WTC11 (cell line): ENCODE measurements around the gene SEMA5B. TPM values are rescaled to one million over a fixed set of nuclear protein-coding genes. Genes with fewer than 3 reads are reported as not detected.
A peak's percentile ranks its signal among the peaks of the same experiment; 100 is the strongest.

Experiments used
- ATAC-seq: fragments of 200-7000 bp; cut with Tn5 transposase; 2 replicates; pipeline ENCODE4 v1.10.0; 2021; ENCODE audit warnings: mild to moderate bottlenecking, moderate library complexity
- CTCF ChIA-PET: fragments of 300-600 bp; sonication (Branson Sonifier 250); formaldehyde crosslinking; loops from one replicate; lab custom pipeline; 2021; ENCODE audit warnings: antibody characterized with exemption; lab: Charles Lee
- POLR2A ChIA-PET: fragments of 350-600 bp; sonication (Branson Sonifier 250); formaldehyde crosslinking; loops from one replicate; lab custom pipeline; 2021; ENCODE audit warnings: antibody characterized with exemption; lab: Charles Lee
- DNase-seq: peaks from one replicate; pipeline ENCODE4 v3.0.0; 2021; ENCODE audit warnings: low spot score
- H3K27ac Mint-ChIP-seq: 2 replicates; pipeline ENCODE4 v1.8.0; 2021; ENCODE audit warnings: mixed read lengths
- H3K27me3 Mint-ChIP-seq: 2 replicates; pipeline ENCODE4 v1.8.0; 2021; ENCODE audit warnings: low read depth, mild to moderate bottlenecking, moderate library complexity, mixed read lengths
- H3K36me3 Mint-ChIP-seq: 2 replicates; pipeline ENCODE4 v1.8.0; 2021; ENCODE audit warnings: mixed read lengths
- H3K4me1 Mint-ChIP-seq: 2 replicates; pipeline ENCODE4 v1.8.0; 2022; ENCODE audit warnings: mixed read lengths
- H3K4me3 Mint-ChIP-seq: 2 replicates; pipeline ENCODE4 v1.8.0; 2021; ENCODE audit warnings: mild to moderate bottlenecking, moderate library complexity, mixed read lengths
- H3K9me3 Mint-ChIP-seq: 2 replicates; pipeline ENCODE4 v1.8.0; 2021; ENCODE audit warnings: mixed read lengths
- CBFB ChIP-seq: sonication (generic); formaldehyde crosslinking; IDR thresholded peaks from 2 replicates; pipeline ENCODE4 v1.8.1; 2022; ENCODE audit warnings: mild to moderate bottlenecking, low read depth, missing genetic modification reagents
- ETV6 ChIP-seq: sonication (generic); formaldehyde crosslinking; IDR thresholded peaks from 2 replicates; pipeline ENCODE4 v1.8.1; 2022; ENCODE audit warnings: mild to moderate bottlenecking, missing genetic modification reagents
- FOXP4 ChIP-seq: sonication (generic); formaldehyde crosslinking; IDR thresholded peaks from 2 replicates; pipeline ENCODE4 v1.8.0; 2022; ENCODE audit warnings: mild to moderate bottlenecking, missing genetic modification reagents
- GRHL2 ChIP-seq: fragments of 250-450 bp; sonication (Bioruptor Pico); IDR thresholded peaks from 2 replicates; pipeline ENCODE4 v1.8.0; 2022; ENCODE audit warnings: mild to moderate bottlenecking, moderate library complexity; ENCODE audit not compliant: insufficient replicate concordance, severe bottlenecking
- GTF2I ChIP-seq: fragments of 250-450 bp; sonication (Bioruptor Pico); conservative IDR thresholded peaks from 2 replicates; pipeline ENCODE4 v1.4.0; 2021; ENCODE audit warnings: mild to moderate bottlenecking
- KAT7 ChIP-seq: sonication (generic); formaldehyde crosslinking; IDR thresholded peaks from 2 replicates; pipeline ENCODE4 v1.8.1; 2023; ENCODE audit warnings: missing genetic modification reagents, mild to moderate bottlenecking, borderline replicate concordance
- TP53 ChIP-seq: sonication (generic); formaldehyde crosslinking; IDR thresholded peaks from 2 replicates; pipeline ENCODE4 v1.8.1; 2023; ENCODE audit warnings: mild to moderate bottlenecking, missing genetic modification reagents
- ZNF232 ChIP-seq: sonication (generic); formaldehyde crosslinking; IDR thresholded peaks from 2 replicates; pipeline ENCODE4 v1.8.0; 2022; ENCODE audit warnings: mild to moderate bottlenecking, missing genetic modification reagents
- ZNF416 ChIP-seq: fragments of 250-450 bp; sonication (Bioruptor Pico); IDR thresholded peaks from 2 replicates; pipeline ENCODE4 v1.9.0; 2021; ENCODE audit warnings: mild to moderate bottlenecking, inconsistent platforms
- ZNF671 ChIP-seq: fragments of 250-450 bp; sonication (Bioruptor Pico); IDR thresholded peaks from 2 replicates; pipeline ENCODE4 v1.8.0; 2021; ENCODE audit warnings: mild to moderate bottlenecking
- ZSCAN18 ChIP-seq: fragments of 250-450 bp; sonication (Bioruptor Pico); IDR thresholded peaks from 2 replicates; pipeline ENCODE4 v2.1.2; 2022; ENCODE audit warnings: mild to moderate bottlenecking, moderate library complexity
- total RNA-seq: library from RNA; stranded (reverse); gene quantifications from 3 replicates; pipeline ENCODE4 v1.2.3, GENCODE V29; 2021
- TF ChIP-seq, protein P1 (sequence below): sonication (generic); formaldehyde crosslinking; IDR thresholded peaks from 2 replicates; pipeline ENCODE4 v1.8.1; 2023; ENCODE audit warnings: mild to moderate bottlenecking, missing genetic modification reagents, moderate library complexity
- TF ChIP-seq, protein P2 (sequence below): sonication (generic); formaldehyde crosslinking; IDR thresholded peaks from 2 replicates; pipeline ENCODE4 v1.8.0; 2022; ENCODE audit warnings: mild to moderate bottlenecking, missing genetic modification reagents
- TF ChIP-seq, protein P3 (sequence below): sonication (generic); formaldehyde crosslinking; IDR thresholded peaks from 2 replicates; pipeline ENCODE4 v1.8.1; 2022; ENCODE audit warnings: mild to moderate bottlenecking, moderate library complexity, missing genetic modification reagents
- TF ChIP-seq, protein P4 (sequence below): sonication (generic); formaldehyde crosslinking; IDR thresholded peaks from 2 replicates; pipeline ENCODE4 v1.8.1; 2023; ENCODE audit warnings: mild to moderate bottlenecking, missing genetic modification reagents
- TF ChIP-seq, protein P5 (sequence below): fragments of 250-450 bp; sonication (Bioruptor Pico); IDR thresholded peaks from 2 replicates; pipeline ENCODE4 v1.9.0; 2021; ENCODE audit warnings: mild to moderate bottlenecking, borderline replicate concordance
- TF ChIP-seq, protein P6 (sequence below): sonication (generic); formaldehyde crosslinking; IDR thresholded peaks from 2 replicates; pipeline ENCODE4 v1.8.1; 2023; ENCODE audit warnings: mild to moderate bottlenecking, missing genetic modification reagents

Gene SEMA5B
- total RNA-seq, 1 experiment from 2014 or later: 20.7 TPM

GRCh38 chr3:123002100-123002748 is 25.3 kb downstream of the SEMA5B start:
- no peak for DNase-seq
- TF ChIP-seq ETV6: no peak
- TF ChIP-seq GRHL2 (CRISPR knock-in tag): no peak
- TF ChIP-seq ZNF232 (CRISPR knock-in tag): no peak
- TF ChIP-seq KAT7: no peak
- TF ChIP-seq GTF2I: no peak
- TF ChIP-seq, protein P1, sequence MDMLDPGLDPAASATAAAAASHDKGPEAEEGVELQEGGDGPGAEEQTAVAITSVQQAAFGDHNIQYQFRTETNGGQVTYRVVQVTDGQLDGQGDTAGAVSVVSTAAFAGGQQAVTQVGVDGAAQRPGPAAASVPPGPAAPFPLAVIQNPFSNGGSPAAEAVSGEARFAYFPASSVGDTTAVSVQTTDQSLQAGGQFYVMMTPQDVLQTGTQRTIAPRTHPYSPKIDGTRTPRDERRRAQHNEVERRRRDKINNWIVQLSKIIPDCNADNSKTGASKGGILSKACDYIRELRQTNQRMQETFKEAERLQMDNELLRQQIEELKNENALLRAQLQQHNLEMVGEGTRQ (CRISPR knock-in tag): no peak
- TF ChIP-seq CBFB: no peak
- TF ChIP-seq TP53 (CRISPR knock-in tag): no peak
- POLR2A ChIA-PET: no interaction called here
- no peaks in the 10 kb centered on the region for H3K36me3 Mint-ChIP-seq
- H3K4me3 Mint-ChIP-seq: no peak overlapping the region
- ATAC-seq: peak; percentile 67
- CTCF ChIA-PET: interaction anchor here (0.5 to 1.0 kb wide), 6 partner anchors 11 to 60 kb away, joined by 3 to 5 read pairs (median 4); partner anchors contain the start of gene SEMA5B
- H3K4me1 Mint-ChIP-seq: peaks cover 39% of the 10 kb centered on the region
- peak overlapping the region; percentile 21; the same call in 1 of the 2 replicates for H3K27ac Mint-ChIP-seq
- no peaks in the 10 kb centered on the region for H3K27me3 Mint-ChIP-seq
- no peaks in the 10 kb centered on the region for H3K9me3 Mint-ChIP-seq

DNA sequence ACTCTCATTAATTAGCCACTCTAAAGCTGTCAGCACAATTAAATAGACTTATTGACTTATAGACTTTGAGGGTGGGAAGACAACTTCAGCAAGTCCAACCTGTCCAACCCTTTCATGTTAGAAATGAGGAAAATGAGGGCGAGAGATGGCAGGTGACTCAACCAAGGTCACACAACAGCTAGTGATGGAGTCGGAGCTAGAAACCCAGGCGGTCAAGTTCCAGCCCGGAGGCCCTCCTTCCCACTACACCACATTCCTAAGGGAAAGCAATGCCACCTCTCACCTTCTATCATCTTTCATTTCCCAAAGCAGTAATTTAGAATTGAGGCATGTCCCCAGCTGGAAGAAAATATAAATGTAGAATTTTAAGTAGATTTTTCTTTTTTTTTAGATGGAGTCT is 28.7 kb downstream of the SEMA5B start:
- ATAC-seq (no peak), DNase-seq (no peak)
- no peak for TF ChIP-seq ZNF671 (CRISPR knock-in tag)
- no peak for TF ChIP-seq ETV6
- TF ChIP-seq, protein P2, sequence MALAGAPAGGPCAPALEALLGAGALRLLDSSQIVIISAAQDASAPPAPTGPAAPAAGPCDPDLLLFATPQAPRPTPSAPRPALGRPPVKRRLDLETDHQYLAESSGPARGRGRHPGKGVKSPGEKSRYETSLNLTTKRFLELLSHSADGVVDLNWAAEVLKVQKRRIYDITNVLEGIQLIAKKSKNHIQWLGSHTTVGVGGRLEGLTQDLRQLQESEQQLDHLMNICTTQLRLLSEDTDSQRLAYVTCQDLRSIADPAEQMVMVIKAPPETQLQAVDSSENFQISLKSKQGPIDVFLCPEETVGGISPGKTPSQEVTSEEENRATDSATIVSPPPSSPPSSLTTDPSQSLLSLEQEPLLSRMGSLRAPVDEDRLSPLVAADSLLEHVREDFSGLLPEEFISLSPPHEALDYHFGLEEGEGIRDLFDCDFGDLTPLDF (CRISPR knock-in tag): no peak
- TF ChIP-seq, protein P3, sequence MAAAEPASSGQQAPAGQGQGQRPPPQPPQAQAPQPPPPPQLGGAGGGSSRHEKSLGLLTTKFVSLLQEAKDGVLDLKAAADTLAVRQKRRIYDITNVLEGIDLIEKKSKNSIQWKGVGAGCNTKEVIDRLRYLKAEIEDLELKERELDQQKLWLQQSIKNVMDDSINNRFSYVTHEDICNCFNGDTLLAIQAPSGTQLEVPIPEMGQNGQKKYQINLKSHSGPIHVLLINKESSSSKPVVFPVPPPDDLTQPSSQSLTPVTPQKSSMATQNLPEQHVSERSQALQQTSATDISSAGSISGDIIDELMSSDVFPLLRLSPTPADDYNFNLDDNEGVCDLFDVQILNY (CRISPR knock-in tag): no peak
- Mint-ChIP-seq H3K27me3 (no peaks in the 10 kb centered on the region), H3K4me3 (no peak overlapping the region), H3K4me1 (peaks cover 35% of the 10 kb centered on the region), H3K9me3 (no peaks in the 10 kb centered on the region), H3K27ac (no peak overlapping the region), H3K36me3 (no peaks in the 10 kb centered on the region)
- POLR2A ChIA-PET: no interaction called here
- CTCF ChIA-PET: interaction anchor here (0.6 to 1.3 kb wide), 3 partner anchors 12 to 240 kb away, joined by 3 to 5 read pairs (median 5); no protein-coding TSS in a partner anchor

GRCh38 chr3:122998206-122998605 is 29.4 kb downstream of the SEMA5B start:
- DNase-seq (no peak), ATAC-seq (no peak)
- Mint-ChIP-seq H3K36me3 (no peaks in the 10 kb centered on the region), H3K9me3 (no peaks in the 10 kb centered on the region), H3K4me1 (peaks cover 39% of the 10 kb centered on the region), H3K4me3 (no peak overlapping the region), H3K27me3 (no peaks in the 10 kb centered on the region), H3K27ac (no peak overlapping the region; the same call in 1 of the 2 replicates)
- CTCF ChIA-PET: interaction anchor here (0.6 to 1.3 kb wide), 3 partner anchors 11 to 309 kb away, joined by 3 to 5 read pairs (median 5); no protein-coding TSS in a partner anchor
- POLR2A ChIA-PET: no interaction called here
- TF ChIP-seq FOXP4 (CRISPR knock-in tag) (no peak), ZNF416 (no peak), ETV6 (no peak), ZSCAN18 (CRISPR knock-in tag) (no peak)
- TF ChIP-seq, protein P4, sequence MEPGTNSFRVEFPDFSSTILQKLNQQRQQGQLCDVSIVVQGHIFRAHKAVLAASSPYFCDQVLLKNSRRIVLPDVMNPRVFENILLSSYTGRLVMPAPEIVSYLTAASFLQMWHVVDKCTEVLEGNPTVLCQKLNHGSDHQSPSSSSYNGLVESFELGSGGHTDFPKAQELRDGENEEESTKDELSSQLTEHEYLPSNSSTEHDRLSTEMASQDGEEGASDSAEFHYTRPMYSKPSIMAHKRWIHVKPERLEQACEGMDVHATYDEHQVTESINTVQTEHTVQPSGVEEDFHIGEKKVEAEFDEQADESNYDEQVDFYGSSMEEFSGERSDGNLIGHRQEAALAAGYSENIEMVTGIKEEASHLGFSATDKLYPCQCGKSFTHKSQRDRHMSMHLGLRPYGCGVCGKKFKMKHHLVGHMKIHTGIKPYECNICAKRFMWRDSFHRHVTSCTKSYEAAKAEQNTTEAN (CRISPR knock-in tag): no peak
- TF ChIP-seq, protein P5, sequence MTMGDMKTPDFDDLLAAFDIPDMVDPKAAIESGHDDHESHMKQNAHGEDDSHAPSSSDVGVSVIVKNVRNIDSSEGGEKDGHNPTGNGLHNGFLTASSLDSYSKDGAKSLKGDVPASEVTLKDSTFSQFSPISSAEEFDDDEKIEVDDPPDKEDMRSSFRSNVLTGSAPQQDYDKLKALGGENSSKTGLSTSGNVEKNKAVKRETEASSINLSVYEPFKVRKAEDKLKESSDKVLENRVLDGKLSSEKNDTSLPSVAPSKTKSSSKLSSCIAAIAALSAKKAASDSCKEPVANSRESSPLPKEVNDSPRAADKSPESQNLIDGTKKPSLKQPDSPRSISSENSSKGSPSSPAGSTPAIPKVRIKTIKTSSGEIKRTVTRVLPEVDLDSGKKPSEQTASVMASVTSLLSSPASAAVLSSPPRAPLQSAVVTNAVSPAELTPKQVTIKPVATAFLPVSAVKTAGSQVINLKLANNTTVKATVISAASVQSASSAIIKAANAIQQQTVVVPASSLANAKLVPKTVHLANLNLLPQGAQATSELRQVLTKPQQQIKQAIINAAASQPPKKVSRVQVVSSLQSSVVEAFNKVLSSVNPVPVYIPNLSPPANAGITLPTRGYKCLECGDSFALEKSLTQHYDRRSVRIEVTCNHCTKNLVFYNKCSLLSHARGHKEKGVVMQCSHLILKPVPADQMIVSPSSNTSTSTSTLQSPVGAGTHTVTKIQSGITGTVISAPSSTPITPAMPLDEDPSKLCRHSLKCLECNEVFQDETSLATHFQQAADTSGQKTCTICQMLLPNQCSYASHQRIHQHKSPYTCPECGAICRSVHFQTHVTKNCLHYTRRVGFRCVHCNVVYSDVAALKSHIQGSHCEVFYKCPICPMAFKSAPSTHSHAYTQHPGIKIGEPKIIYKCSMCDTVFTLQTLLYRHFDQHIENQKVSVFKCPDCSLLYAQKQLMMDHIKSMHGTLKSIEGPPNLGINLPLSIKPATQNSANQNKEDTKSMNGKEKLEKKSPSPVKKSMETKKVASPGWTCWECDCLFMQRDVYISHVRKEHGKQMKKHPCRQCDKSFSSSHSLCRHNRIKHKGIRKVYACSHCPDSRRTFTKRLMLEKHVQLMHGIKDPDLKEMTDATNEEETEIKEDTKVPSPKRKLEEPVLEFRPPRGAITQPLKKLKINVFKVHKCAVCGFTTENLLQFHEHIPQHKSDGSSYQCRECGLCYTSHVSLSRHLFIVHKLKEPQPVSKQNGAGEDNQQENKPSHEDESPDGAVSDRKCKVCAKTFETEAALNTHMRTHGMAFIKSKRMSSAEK (CRISPR knock-in tag): no peak
- TF ChIP-seq, protein P6, sequence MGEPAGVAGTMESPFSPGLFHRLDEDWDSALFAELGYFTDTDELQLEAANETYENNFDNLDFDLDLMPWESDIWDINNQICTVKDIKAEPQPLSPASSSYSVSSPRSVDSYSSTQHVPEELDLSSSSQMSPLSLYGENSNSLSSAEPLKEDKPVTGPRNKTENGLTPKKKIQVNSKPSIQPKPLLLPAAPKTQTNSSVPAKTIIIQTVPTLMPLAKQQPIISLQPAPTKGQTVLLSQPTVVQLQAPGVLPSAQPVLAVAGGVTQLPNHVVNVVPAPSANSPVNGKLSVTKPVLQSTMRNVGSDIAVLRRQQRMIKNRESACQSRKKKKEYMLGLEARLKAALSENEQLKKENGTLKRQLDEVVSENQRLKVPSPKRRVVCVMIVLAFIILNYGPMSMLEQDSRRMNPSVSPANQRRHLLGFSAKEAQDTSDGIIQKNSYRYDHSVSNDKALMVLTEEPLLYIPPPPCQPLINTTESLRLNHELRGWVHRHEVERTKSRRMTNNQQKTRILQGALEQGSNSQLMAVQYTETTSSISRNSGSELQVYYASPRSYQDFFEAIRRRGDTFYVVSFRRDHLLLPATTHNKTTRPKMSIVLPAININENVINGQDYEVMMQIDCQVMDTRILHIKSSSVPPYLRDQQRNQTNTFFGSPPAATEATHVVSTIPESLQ (CRISPR knock-in tag): no peak
